Measurements from ENCODE around the gene TMEM116. TPM values are rescaled to one million over a fixed set of nuclear protein-coding genes. Genes with fewer than 3 reads are reported as not detected.

The TMEM116 gene
- total RNA-seq (2022; extraction: Qiagen RNA extraction; ENCODE audit: low read depth), result 5.1 to 6.6 TPM (median 5.9 TPM) in 5 replicates

GRCh38 chr12:112012775-112013600, at the start of gene TMEM116, which contains the start of gene ERP29:
Gene TMEM116 (minus strand): TSS chr12:112013165. CDS start chr12:112005270, 7,895 bp downstream.
Gene ERP29 (plus strand): TSS chr12:112013426. CDS start chr12:112013466, 40 bp downstream.

Other genes starting within 250 kb of the TMEM116 start
- 69.5 to 98.4 TPM (median 89.7 TPM) in 5 replicates for gene ALDH2, start 246.2 kb downstream of the TMEM116 start, total RNA-seq (2022; extraction: Qiagen RNA extraction; ENCODE audit: low read depth)
- 49.3 to 60.7 TPM (median 59.1 TPM) in 5 replicates for gene MAPKAPK5, start 170.9 kb downstream of the TMEM116 start, total RNA-seq (2022; extraction: Qiagen RNA extraction; ENCODE audit: low read depth)
- 117 to 144 TPM (median 125 TPM) in 5 replicates for gene ERP29, start 261 bp upstream of the TMEM116 start, total RNA-seq (2022; extraction: Qiagen RNA extraction; ENCODE audit: low read depth)
- 16.7 to 26.3 TPM (median 19.5 TPM) in 5 replicates for gene NAA25, start 95.6 kb upstream of the TMEM116 start, total RNA-seq (2022; extraction: Qiagen RNA extraction; ENCODE audit: low read depth)
- 14.6 to 17.6 TPM (median 17.0 TPM) in 5 replicates for gene TRAFD1, start 112.4 kb upstream of the TMEM116 start, total RNA-seq (2022; extraction: Qiagen RNA extraction; ENCODE audit: low read depth)

All from A549 treated with GW870086 at 1 μM for 4 hours (cell line).